Neural cell (in vitro differentiated cells): ENCODE measurements around the gene PSEN2. TPM values are rescaled to one million over a fixed set of nuclear protein-coding genes. Genes with fewer than 3 reads are reported as not detected.

ENCODE experiments used
- H2AFZ ChIP-seq: fragments of 200-600, 300-800 bp; sonication (generic), shearing (Covaris generic); 2 replicates; pipeline ENCODE4 v1.6.0; 2014; ENCODE audit warnings: low read depth, mild to moderate bottlenecking, antibody characterized with exemption, low read length, moderate library complexity
- H3F3A ChIP-seq: fragments of 200-600 bp; shearing (Covaris generic); 2 replicates; pipeline ENCODE4 v1.6.1; 2016; ENCODE audit warnings: mild to moderate bottlenecking, moderate library complexity, mixed read lengths, antibody characterized with exemption, low read length; ENCODE audit not compliant: insufficient read depth, poor library complexity, severe bottlenecking
- H3K27ac ChIP-seq: fragments of 200-600, 300-800 bp; sonication (generic), shearing (Covaris generic); 2 replicates; pipeline ENCODE4 v1.5.1; 2014; ENCODE audit warnings: mild to moderate bottlenecking, low read length, moderate library complexity
- H3K27me3 ChIP-seq: fragments of 300-800, 200-600 bp; sonication (generic), shearing (Covaris generic); 2 replicates; pipeline ENCODE4 v1.6.0; 2014; ENCODE audit warnings: mild to moderate bottlenecking, low read depth, low read length, moderate library complexity; ENCODE audit not compliant: insufficient read depth
- H3K36me3 ChIP-seq: fragments of 300-800, 200-600 bp; sonication (generic), shearing (Covaris generic); 2 replicates; pipeline ENCODE4 v1.5.1; 2014; ENCODE audit warnings: mild to moderate bottlenecking, antibody characterized with exemption, low read length, moderate library complexity; ENCODE audit not compliant: insufficient read depth
- H3K4me2 ChIP-seq: fragments of 300-800, 200-600 bp; sonication (generic), shearing (Covaris generic); 2 replicates; pipeline ENCODE4 v1.6.0; 2014; ENCODE audit warnings: mild to moderate bottlenecking, low read length
- H3K4me3 ChIP-seq: fragments of 300-800, 200-600 bp; sonication (generic), shearing (Covaris generic); 2 replicates; pipeline ENCODE4 v1.5.1; 2014; ENCODE audit warnings: mild to moderate bottlenecking, low read length, moderate library complexity
- H3K79me2 ChIP-seq: fragments of 200-600 bp; shearing (Covaris generic); replicated peaks from 2 replicates; pipeline ENCODE4 v1.6.0; 2014; ENCODE audit warnings: mild to moderate bottlenecking, low read length, moderate library complexity; ENCODE audit not compliant: insufficient read depth
- H3K9ac ChIP-seq: fragments of 300-800, 200-600 bp; sonication (generic), shearing (Covaris generic); 2 replicates; pipeline ENCODE4 v1.6.1; 2016; ENCODE audit warnings: mild to moderate bottlenecking, low read length, mixed read lengths
- H3K9me2 ChIP-seq: fragments of 200-600 bp; shearing (Covaris generic); 2 replicates; pipeline ENCODE4 v1.6.1; 2016; ENCODE audit warnings: mild to moderate bottlenecking, low read length, mixed read lengths; ENCODE audit not compliant: insufficient read depth
- H3K9me3 ChIP-seq: fragments of 200-600, 300-800 bp; sonication (generic), shearing (Covaris generic); 2 replicates; pipeline ENCODE4 v1.6.1; 2016; ENCODE audit warnings: mild to moderate bottlenecking, mixed run types, low read length, moderate library complexity, mixed read lengths
- H4K20me1 ChIP-seq: fragments of 200-600 bp; shearing (Covaris generic); 2 replicates; pipeline ENCODE4 v1.6.1; 2016; ENCODE audit warnings: mild to moderate bottlenecking, mixed run types; ENCODE audit not compliant: insufficient read depth
- CTCF ChIP-seq: fragments of 450-650 bp; IDR thresholded peaks from 2 replicates; pipeline ENCODE4 v1.5.1; 2014; ENCODE audit warnings: antibody characterized with exemption, mild to moderate bottlenecking, moderate library complexity; ENCODE audit not compliant: poor library complexity, severe bottlenecking
- EP300 ChIP-seq: fragments of 450-650 bp; conservative IDR thresholded peaks from 2 replicates; pipeline ENCODE4 v1.6.1; 2014; ENCODE audit warnings: antibody characterized with exemption, mild to moderate bottlenecking, moderate library complexity; ENCODE audit not compliant: poor library complexity, severe bottlenecking
- EZH2 ChIP-seq: fragments of 200-600, 300-800 bp; shearing (Covaris generic), sonication (generic); IDR thresholded peaks from 2 replicates; pipeline ENCODE4 v1.6.1; 2014; ENCODE audit warnings: antibody characterized with exemption, low read length, borderline replicate concordance, mild to moderate bottlenecking; ENCODE audit not compliant: insufficient read depth, poor library complexity, severe bottlenecking
- MXI1 ChIP-seq: fragments of 450-650 bp; conservative IDR thresholded peaks from 2 replicates; pipeline ENCODE4 v1.6.1; 2014; ENCODE audit warnings: antibody characterized with exemption, mild to moderate bottlenecking; ENCODE audit not compliant: poor library complexity, severe bottlenecking
- POLR2AphosphoS5 ChIP-seq: IDR thresholded peaks from 2 replicates; pipeline ENCODE4 v1.6.1; 2012
- RAD21 ChIP-seq: fragments of 450-650 bp; conservative IDR thresholded peaks from 2 replicates; pipeline ENCODE4 v1.6.1; 2014; ENCODE audit warnings: antibody characterized with exemption, mild to moderate bottlenecking, moderate library complexity
- REST ChIP-seq: IDR thresholded peaks from 2 replicates; pipeline ENCODE4 v1.6.1; 2012; ENCODE audit warnings: borderline replicate concordance
- SMC3 ChIP-seq: fragments of 450-650 bp; conservative IDR thresholded peaks from 2 replicates; pipeline ENCODE4 v1.6.1; 2014; ENCODE audit warnings: antibody characterized with exemption, mild to moderate bottlenecking, moderate library complexity; ENCODE audit not compliant: poor library complexity
- TAF1 ChIP-seq: IDR thresholded peaks from 2 replicates; pipeline ENCODE4 v1.6.1; 2012; ENCODE audit warnings: low read depth
- polyA plus RNA-seq: library from polyadenylated mRNA; depleted of rRNA; stranded (reverse); fragments of >200 nt; gene quantifications from 2 replicates; pipeline ENCODE4 v1.2.3, GENCODE V29; 2014

Gene PSEN2
- polyA plus RNA-seq, 1 donor from 2014 or later, result 12.9 TPM

GRCh38 chr1:226943156-226943555, 72.7 kb downstream of the PSEN2 start:
- H3K9me3 ChIP-seq, result no peaks in the 10 kb centered on the region
- no peak overlapping the region for H3K4me2 ChIP-seq
- no peaks in the 10 kb centered on the region for H4K20me1 ChIP-seq
- no peak overlapping the region for H3K27ac ChIP-seq
- no peaks in the 10 kb centered on the region for H3K9me2 ChIP-seq
- no peak overlapping the region for H3K4me3 ChIP-seq
- no peaks in the 10 kb centered on the region for H3F3A ChIP-seq
- TF ChIP-seq CTCF (no peak), POLR2AphosphoS5 (no peak), SMC3 (no peak), MXI1 (no peak), RAD21 (no peak), REST (no peak), EP300 (no peak), EZH2 (no peak), TAF1 (no peak)
- H3K36me3 ChIP-seq, result no peaks in the 10 kb centered on the region
- no peak overlapping the region for H2AFZ ChIP-seq
- no peaks in the 10 kb centered on the region for H3K27me3 ChIP-seq
- H3K79me2 ChIP-seq, result no peaks in the 10 kb centered on the region
- H3K9ac ChIP-seq, result no peak overlapping the region

GRCh38 chr1:226943927-226944326, 73.5 kb downstream of the PSEN2 start:
- no peak overlapping the region for H3K9ac ChIP-seq
- no peak overlapping the region for H3K4me3 ChIP-seq
- no peaks in the 10 kb centered on the region for H3K9me3 ChIP-seq
- no peak overlapping the region for H3K27ac ChIP-seq
- no peaks in the 10 kb centered on the region for H3K9me2 ChIP-seq
- H3K4me2 ChIP-seq, result no peak overlapping the region
- no peaks in the 10 kb centered on the region for H3F3A ChIP-seq
- no peaks in the 10 kb centered on the region for H3K27me3 ChIP-seq
- no peaks in the 10 kb centered on the region for H3K36me3 ChIP-seq
- no peak overlapping the region for H2AFZ ChIP-seq
- H4K20me1 ChIP-seq, result no peaks in the 10 kb centered on the region
- TF ChIP-seq POLR2AphosphoS5 (no peak), MXI1 (no peak), CTCF (no peak), RAD21 (no peak), EZH2 (no peak)
- H3K79me2 ChIP-seq, result no peaks in the 10 kb centered on the region
